ENCODE measurements around the gene VPS29.

Gene VPS29

GRCh38 chr12:110536834-110537604, 35.1 kb upstream of the VPS29 start:
- TF ChIP-seq RAD21 (IDR thresholded peaks at IDR 0.05; ENCODE audit: low read depth) (no peak), EGR1 (IDR thresholded peaks at IDR 0.05) (no peak), EP300 (IDR thresholded peaks at IDR 0.05; ENCODE audit: borderline replicate concordance) (no peak), ZBTB7A (IDR thresholded peaks at IDR 0.05; ENCODE audit: low read depth) (no peak), CEBPB (IDR thresholded peaks at IDR 0.05) (no peak), CREB1 (IDR thresholded peaks at IDR 0.05; ENCODE audit: low read depth) (no peak), FOXM1 (IDR thresholded peaks at IDR 0.05; ENCODE audit: borderline replicate concordance, low read depth) (no peak), TAF1 (IDR thresholded peaks at IDR 0.05; ENCODE audit: low read depth) (no peak), USF1 (IDR thresholded peaks at IDR 0.05) (no peak), MAX (IDR thresholded peaks at IDR 0.05) (no peak), YY1 (IDR thresholded peaks at IDR 0.05; ENCODE audit: low read depth) (no peak), TEAD4 (IDR thresholded peaks at IDR 0.05) (no peak), NFIC (IDR thresholded peaks at IDR 0.05) (no peak), REST (IDR thresholded peaks at IDR 0.05; ENCODE audit: low read depth) (no peak)

- TF ChIP-seq NFIC (IDR thresholded peaks at IDR 0.05) (no peak), FOXM1 (IDR thresholded peaks at IDR 0.05; ENCODE audit: borderline replicate concordance, low read depth) (no peak), TEAD4 (IDR thresholded peaks at IDR 0.05) (no peak), MAX (IDR thresholded peaks at IDR 0.05) (no peak), YY1 (IDR thresholded peaks at IDR 0.05; ENCODE audit: low read depth) (no peak), TAF1 (IDR thresholded peaks at IDR 0.05; ENCODE audit: low read depth) (no peak), CEBPB (IDR thresholded peaks at IDR 0.05) (no peak), REST (IDR thresholded peaks at IDR 0.05; ENCODE audit: low read depth) (no peak), TCF12 (IDR thresholded peaks at IDR 0.05; ENCODE audit: low read depth) (no peak), EGR1 (IDR thresholded peaks at IDR 0.05) (no peak), USF1 (IDR thresholded peaks at IDR 0.05) (no peak), EP300 (IDR thresholded peaks at IDR 0.05; ENCODE audit: borderline replicate concordance) (no peak), CREB1 (IDR thresholded peaks at IDR 0.05; ENCODE audit: low read depth) (no peak), ZBTB7A (IDR thresholded peaks at IDR 0.05; ENCODE audit: low read depth) (no peak), RAD21 (IDR thresholded peaks at IDR 0.05; ENCODE audit: low read depth) (no peak)
Measured at GRCh38 chr12:110534811-110535210, 32.9 kb upstream of the VPS29 start.

- no peak for TF ChIP-seq CEBPB (IDR thresholded peaks at IDR 0.05)
Measured at GRCh38 chr12:110533607-110534006, 31.7 kb upstream of the VPS29 start.

GRCh38 chr12:110532644-110533043, 30.7 kb upstream of the VPS29 start:
- TF ChIP-seq FOXM1 (IDR thresholded peaks at IDR 0.05; ENCODE audit: borderline replicate concordance, low read depth) (no peak), CEBPB (IDR thresholded peaks at IDR 0.05) (no peak), USF1 (IDR thresholded peaks at IDR 0.05) (no peak)

GRCh38 chr12:110531741-110532333, 29.9 kb upstream of the VPS29 start:
- no peak for TF ChIP-seq TCF12 (IDR thresholded peaks at IDR 0.05; ENCODE audit: low read depth)
- TF ChIP-seq TEAD4 (IDR thresholded peaks at IDR 0.05), result no peak
- no peak for TF ChIP-seq EP300 (IDR thresholded peaks at IDR 0.05; ENCODE audit: borderline replicate concordance)
- no peak for TF ChIP-seq MAX (IDR thresholded peaks at IDR 0.05)
- TF ChIP-seq CEBPB (IDR thresholded peaks at IDR 0.05), result no peak
- no peak for TF ChIP-seq EGR1 (IDR thresholded peaks at IDR 0.05)
- no peak for TF ChIP-seq REST (IDR thresholded peaks at IDR 0.05; ENCODE audit: low read depth)

All from Ishikawa (cell line).